HG03280 (cell line): Measurements from ENCODE around the gene COA5.

Experiments
- ATAC-seq: cut with Tn5 transposase; IDR thresholded peaks from one replicate; pipeline ENCODE4 v1.9.1; 2021; ENCODE audit warnings: mild to moderate bottlenecking, moderate library complexity; ENCODE audit not compliant: unreplicated experiment

The COA5 gene

GRCh38 chr2:98554116-98554861 lies 54.0 kb downstream of the COA5 start:
- no peak for ATAC-seq

- ATAC-seq, result no peak
Observed at GRCh38 chr2:98552499-98553179, 55.7 kb downstream of the COA5 start.

GRCh38 chr2:98551316-98551715 lies 57.0 kb downstream of the COA5 start:
- ATAC-seq, result no peak

GRCh38 chr2:98550165-98550564 lies 58.1 kb downstream of the COA5 start:
- no peak for ATAC-seq
